H1 (cell line): ENCODE measurements around the gene CYP2J2. TPM values are rescaled to one million over a fixed set of nuclear protein-coding genes. Genes with fewer than 3 reads are reported as not detected.

Source experiments
- ASH2L ChIP-seq: fragments of 200-600, 300-600 bp; sonication (generic); IDR thresholded peaks from one replicate; pipeline ENCODE4 v1.7.1; 2017; ENCODE audit warnings: low read length
- CBX8 ChIP-seq: fragments of 300-800, 300-1000 bp; sonication (generic); IDR thresholded peaks from 2 replicates; pipeline ENCODE4 v1.7.1; 2016; ENCODE audit warnings: low read depth, low read length, borderline replicate concordance
- GABPA ChIP-seq: IDR thresholded peaks from 2 replicates; pipeline ENCODE4 v1.6.1; 2011; ENCODE audit warnings: mild to moderate bottlenecking, low read length, moderate library complexity, borderline replicate concordance; ENCODE audit not compliant: insufficient read depth
- PHF8 ChIP-seq: fragments of 200-600 bp; sonication (generic); conservative IDR thresholded peaks from 2 replicates; pipeline ENCODE4 v1.7.1; 2012; ENCODE audit warnings: low read depth, mild to moderate bottlenecking, inconsistent platforms, low read length, moderate library complexity
- POLR2AphosphoS5 ChIP-seq: IDR thresholded peaks from 2 replicates; pipeline ENCODE4 v1.6.1; 2011; ENCODE audit warnings: low read depth, low read length
- RXRA ChIP-seq: IDR thresholded peaks from 2 replicates; pipeline ENCODE4 v1.6.1; 2011; ENCODE audit warnings: low read depth, mild to moderate bottlenecking, low read length, moderate library complexity; ENCODE audit not compliant: insufficient read depth
- polyA plus RNA-seq, 7 experiments: library from polyadenylated mRNA; depleted of rRNA in 3 of 7; stranded (reverse) in 5 of 7; unstranded in 2 of 7; fragments of >200 nt in 5 of 7; fragments of 200-250 nt in 2 of 7; gene quantifications; 1 replicate in 5 of 7; 2 replicates in 1 of 7; 4 replicates in 1 of 7; pipeline versions ENCODE4 v1.2.1 to v1.2.3, GENCODE V29; 2011 to 2013; ENCODE audit warnings: missing spikeins in 2 of 7, mixed read lengths in 2 of 7
- total RNA-seq: library from RNA; stranded (reverse); fragmentation: NEBNext Ultra II Directional; extraction: Animal tissue kit (Norgen Biotek cat#: 25700); gene quantifications from 2 replicates; pipeline ENCODE4 v1.2.1, GENCODE V29; 2021
- TF ChIP-seq, protein P1 (sequence below): fragments of 300-600 bp; sonication (generic); IDR thresholded peaks from 2 replicates; pipeline ENCODE4 v1.7.1; 2012; ENCODE audit warnings: low read length, moderate library complexity, mild to moderate bottlenecking, inconsistent platforms; ENCODE audit not compliant: insufficient replicate concordance
- TF ChIP-seq, protein P2 (sequence below), 3 experiments: IDR thresholded peaks; 1 replicate in 2 of 3; 2 replicates in 1 of 3; pipeline versions ENCODE4 v1.5.1 to v1.6.1; 2011; ENCODE audit warnings: low read length in 3 of 3, mild to moderate bottlenecking in 3 of 3, inconsistent platforms in 2 of 3, low read depth in 1 of 3, moderate library complexity in 1 of 3; ENCODE audit not compliant: insufficient read depth in 1 of 3; ENCODE audit errors: control extremely low read depth in 1 of 3

The CYP2J2 gene
- total and polyA plus RNA-seq, 2 of the 8 experiments (the other 6 are each of a cell fraction or from before 2014, with no cell fraction given): 0.59 to 2.1 TPM

DNA sequence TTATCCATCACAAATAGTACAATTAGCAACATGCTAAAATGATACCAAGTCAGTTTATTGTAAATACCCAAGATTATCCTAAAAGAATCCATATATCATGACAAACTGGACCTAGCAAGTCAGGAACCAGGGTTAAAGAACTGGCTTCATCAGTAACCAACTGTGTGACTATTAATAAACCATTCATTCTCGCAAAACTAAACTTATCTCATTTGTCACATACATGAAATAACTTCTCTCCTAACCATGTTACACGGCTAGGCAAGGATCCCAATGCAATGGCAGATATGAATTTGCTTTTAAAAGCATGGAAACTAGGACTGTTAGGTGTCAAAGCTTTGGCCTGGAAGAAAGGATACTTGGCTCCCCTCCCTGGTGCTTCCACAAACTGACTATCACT is 29.4 kb downstream of the CYP2J2 start (continued):
- TF ChIP-seq, protein P1, sequence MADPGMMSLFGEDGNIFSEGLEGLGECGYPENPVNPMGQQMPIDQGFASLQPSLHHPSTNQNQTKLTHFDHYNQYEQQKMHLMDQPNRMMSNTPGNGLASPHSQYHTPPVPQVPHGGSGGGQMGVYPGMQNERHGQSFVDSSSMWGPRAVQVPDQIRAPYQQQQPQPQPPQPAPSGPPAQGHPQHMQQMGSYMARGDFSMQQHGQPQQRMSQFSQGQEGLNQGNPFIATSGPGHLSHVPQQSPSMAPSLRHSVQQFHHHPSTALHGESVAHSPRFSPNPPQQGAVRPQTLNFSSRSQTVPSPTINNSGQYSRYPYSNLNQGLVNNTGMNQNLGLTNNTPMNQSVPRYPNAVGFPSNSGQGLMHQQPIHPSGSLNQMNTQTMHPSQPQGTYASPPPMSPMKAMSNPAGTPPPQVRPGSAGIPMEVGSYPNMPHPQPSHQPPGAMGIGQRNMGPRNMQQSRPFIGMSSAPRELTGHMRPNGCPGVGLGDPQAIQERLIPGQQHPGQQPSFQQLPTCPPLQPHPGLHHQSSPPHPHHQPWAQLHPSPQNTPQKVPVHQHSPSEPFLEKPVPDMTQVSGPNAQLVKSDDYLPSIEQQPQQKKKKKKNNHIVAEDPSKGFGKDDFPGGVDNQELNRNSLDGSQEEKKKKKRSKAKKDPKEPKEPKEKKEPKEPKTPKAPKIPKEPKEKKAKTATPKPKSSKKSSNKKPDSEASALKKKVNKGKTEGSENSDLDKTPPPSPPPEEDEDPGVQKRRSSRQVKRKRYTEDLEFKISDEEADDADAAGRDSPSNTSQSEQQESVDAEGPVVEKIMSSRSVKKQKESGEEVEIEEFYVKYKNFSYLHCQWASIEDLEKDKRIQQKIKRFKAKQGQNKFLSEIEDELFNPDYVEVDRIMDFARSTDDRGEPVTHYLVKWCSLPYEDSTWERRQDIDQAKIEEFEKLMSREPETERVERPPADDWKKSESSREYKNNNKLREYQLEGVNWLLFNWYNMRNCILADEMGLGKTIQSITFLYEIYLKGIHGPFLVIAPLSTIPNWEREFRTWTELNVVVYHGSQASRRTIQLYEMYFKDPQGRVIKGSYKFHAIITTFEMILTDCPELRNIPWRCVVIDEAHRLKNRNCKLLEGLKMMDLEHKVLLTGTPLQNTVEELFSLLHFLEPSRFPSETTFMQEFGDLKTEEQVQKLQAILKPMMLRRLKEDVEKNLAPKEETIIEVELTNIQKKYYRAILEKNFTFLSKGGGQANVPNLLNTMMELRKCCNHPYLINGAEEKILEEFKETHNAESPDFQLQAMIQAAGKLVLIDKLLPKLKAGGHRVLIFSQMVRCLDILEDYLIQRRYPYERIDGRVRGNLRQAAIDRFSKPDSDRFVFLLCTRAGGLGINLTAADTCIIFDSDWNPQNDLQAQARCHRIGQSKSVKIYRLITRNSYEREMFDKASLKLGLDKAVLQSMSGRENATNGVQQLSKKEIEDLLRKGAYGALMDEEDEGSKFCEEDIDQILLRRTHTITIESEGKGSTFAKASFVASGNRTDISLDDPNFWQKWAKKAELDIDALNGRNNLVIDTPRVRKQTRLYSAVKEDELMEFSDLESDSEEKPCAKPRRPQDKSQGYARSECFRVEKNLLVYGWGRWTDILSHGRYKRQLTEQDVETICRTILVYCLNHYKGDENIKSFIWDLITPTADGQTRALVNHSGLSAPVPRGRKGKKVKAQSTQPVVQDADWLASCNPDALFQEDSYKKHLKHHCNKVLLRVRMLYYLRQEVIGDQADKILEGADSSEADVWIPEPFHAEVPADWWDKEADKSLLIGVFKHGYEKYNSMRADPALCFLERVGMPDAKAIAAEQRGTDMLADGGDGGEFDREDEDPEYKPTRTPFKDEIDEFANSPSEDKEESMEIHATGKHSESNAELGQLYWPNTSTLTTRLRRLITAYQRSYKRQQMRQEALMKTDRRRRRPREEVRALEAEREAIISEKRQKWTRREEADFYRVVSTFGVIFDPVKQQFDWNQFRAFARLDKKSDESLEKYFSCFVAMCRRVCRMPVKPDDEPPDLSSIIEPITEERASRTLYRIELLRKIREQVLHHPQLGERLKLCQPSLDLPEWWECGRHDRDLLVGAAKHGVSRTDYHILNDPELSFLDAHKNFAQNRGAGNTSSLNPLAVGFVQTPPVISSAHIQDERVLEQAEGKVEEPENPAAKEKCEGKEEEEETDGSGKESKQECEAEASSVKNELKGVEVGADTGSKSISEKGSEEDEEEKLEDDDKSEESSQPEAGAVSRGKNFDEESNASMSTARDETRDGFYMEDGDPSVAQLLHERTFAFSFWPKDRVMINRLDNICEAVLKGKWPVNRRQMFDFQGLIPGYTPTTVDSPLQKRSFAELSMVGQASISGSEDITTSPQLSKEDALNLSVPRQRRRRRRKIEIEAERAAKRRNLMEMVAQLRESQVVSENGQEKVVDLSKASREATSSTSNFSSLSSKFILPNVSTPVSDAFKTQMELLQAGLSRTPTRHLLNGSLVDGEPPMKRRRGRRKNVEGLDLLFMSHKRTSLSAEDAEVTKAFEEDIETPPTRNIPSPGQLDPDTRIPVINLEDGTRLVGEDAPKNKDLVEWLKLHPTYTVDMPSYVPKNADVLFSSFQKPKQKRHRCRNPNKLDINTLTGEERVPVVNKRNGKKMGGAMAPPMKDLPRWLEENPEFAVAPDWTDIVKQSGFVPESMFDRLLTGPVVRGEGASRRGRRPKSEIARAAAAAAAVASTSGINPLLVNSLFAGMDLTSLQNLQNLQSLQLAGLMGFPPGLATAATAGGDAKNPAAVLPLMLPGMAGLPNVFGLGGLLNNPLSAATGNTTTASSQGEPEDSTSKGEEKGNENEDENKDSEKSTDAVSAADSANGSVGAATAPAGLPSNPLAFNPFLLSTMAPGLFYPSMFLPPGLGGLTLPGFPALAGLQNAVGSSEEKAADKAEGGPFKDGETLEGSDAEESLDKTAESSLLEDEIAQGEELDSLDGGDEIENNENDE: no peak
- no peak for TF ChIP-seq POLR2AphosphoS5
- no peak for TF ChIP-seq GABPA
- no peak for TF ChIP-seq RXRA
- TF ChIP-seq ASH2L: no peak
- TF ChIP-seq CBX8: no peak
- TF ChIP-seq PHF8: no peak
- TF ChIP-seq, protein P2, sequence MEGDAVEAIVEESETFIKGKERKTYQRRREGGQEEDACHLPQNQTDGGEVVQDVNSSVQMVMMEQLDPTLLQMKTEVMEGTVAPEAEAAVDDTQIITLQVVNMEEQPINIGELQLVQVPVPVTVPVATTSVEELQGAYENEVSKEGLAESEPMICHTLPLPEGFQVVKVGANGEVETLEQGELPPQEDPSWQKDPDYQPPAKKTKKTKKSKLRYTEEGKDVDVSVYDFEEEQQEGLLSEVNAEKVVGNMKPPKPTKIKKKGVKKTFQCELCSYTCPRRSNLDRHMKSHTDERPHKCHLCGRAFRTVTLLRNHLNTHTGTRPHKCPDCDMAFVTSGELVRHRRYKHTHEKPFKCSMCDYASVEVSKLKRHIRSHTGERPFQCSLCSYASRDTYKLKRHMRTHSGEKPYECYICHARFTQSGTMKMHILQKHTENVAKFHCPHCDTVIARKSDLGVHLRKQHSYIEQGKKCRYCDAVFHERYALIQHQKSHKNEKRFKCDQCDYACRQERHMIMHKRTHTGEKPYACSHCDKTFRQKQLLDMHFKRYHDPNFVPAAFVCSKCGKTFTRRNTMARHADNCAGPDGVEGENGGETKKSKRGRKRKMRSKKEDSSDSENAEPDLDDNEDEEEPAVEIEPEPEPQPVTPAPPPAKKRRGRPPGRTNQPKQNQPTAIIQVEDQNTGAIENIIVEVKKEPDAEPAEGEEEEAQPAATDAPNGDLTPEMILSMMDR (IDR thresholded peaks at IDR 0.05; ENCODE audit: control extremely low read depth in 1 of 3, insufficient read depth in 1 of 3, low read depth in 1 of 3, low read length in 3 of 3): no peak
